GM23248 (cell line): ENCODE data around the gene EFHC1.

Experiments used
- EZH2 ChIP-seq: fragments of 200-600 bp; sonication (generic); IDR thresholded peaks from 2 replicates; pipeline ENCODE4 v1.6.1; 2018; ENCODE audit warnings: antibody characterized with exemption, mild to moderate bottlenecking; ENCODE audit not compliant: insufficient read depth, poor library complexity, severe bottlenecking
- EZH2phosphoT487 ChIP-seq: fragments of 200-600 bp; sonication (generic); IDR thresholded peaks from 2 replicates; pipeline ENCODE4 v1.6.1; 2018; ENCODE audit warnings: antibody characterized with exemption, moderate library complexity, mild to moderate bottlenecking, low read depth; ENCODE audit not compliant: insufficient read depth

- TF ChIP-seq EZH2 (no peak), EZH2phosphoT487 (no peak)
Measured at GRCh38 chr6:52571099-52571755, 151.1 kb downstream of the EFHC1 start.
